DMS114 treated with DMSO at 0.1 percent for 48 hours (cell line): ENCODE data around the gene ZNF511.

Experiments used
- DNase-seq: peaks from one replicate; lab custom pipeline; 2025; ENCODE audit not compliant: unreplicated experiment; lab: John Stamatoyannopoulos, UW

Gene ZNF511

DNA sequence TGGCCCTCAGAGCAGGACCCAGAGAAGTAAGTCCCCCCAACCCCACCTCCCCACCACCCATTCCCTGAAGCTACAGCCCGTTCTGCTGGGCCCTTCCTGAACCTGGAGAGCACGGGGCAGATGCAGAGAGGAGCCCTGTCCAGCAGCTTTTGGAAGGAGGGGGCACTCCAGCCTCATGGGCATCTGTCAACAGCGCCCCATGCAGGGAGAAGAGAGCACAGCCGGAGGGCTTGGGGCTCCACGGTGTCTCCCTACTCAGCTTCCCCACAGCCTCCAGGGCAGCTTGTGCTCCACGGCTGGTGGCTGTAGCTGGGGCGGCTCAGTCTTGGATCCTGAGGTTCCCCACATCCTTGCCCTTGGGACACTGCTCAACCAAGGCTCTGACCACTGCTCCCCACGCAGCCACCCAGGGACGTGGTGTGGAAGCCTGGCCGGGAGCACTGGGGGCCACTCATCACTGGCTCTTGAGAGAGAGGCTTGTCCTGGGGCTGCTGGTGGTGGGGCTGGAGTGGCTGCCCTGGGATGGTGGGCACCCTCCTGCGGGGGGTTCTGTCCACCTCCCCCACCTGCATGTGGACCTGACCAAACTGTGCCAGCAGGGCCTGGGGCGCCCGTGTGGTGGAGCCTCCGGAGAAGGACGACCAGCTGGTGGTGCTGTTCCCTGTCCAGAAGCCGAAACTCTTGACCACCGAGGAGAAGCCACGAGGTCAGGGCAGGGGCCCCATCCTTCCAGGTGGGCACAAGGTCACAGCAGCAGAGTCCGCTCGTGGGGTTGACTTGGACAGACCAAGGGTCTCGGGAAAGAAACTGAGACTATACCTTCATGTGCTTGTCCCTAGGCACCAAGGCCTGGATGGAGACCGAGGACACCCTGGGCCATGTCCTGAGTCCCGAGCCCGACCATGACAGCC lies 42.9 kb downstream of the ZNF511 start:
- DNase-seq = no peak

GRCh38 chr10:133353202-133353959 lies 44.7 kb downstream of the ZNF511 start:
- no peak for DNase-seq

GRCh38 chr10:133353988-133354605 lies 45.4 kb downstream of the ZNF511 start:
- DNase-seq = no peak

- DNase-seq = no peak
Observed at GRCh38 chr10:133354672-133355240, 46.0 kb downstream of the ZNF511 start.

DNA sequence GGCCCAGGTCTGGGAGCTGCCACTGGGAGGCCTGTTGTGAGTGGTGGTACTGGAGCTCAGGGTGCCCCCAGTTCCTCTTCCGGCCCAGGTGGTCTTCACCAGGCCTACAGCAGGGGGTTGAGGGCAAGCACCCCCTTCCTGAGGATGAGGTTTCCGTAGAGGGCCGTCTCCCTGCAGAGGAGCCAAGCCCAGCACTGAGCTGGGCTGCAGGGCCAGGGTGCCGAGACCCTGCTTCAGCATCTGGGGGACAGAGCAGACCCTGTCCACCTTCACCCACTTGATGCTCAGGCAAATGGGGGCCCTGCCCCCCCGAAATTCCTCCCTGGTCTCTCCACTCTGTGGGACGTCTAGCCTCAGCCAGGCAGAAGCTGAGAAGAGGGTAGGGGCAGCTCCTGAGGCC lies 46.6 kb downstream of the ZNF511 start:
- no peak for DNase-seq

DNA sequence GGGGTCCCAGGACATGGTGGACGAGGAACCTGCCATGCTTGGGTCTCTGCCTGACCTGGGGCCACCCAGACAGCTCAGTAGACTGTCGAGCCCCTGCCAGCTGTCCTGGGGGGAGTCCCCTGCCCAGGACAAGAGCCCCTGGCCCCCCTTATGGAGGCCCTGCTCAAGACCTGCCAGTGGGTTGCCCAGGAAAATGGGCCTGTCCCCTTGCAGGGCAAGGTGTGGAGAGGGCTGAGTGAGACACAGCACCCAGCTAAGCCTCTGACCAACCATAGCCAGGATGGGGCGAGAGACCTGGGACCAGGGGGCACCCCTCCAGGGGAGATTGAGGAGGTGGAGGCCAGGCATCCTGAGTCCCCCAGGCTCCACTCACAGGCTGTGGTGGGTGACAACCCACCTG lies 47.3 kb downstream of the ZNF511 start:
- DNase-seq = no peak

- no peak for DNase-seq
Observed at GRCh38 chr10:133356549-133357284, 48.0 kb downstream of the ZNF511 start.

- no peak for DNase-seq
Observed at GRCh38 chr10:133357285-133358161, 48.8 kb downstream of the ZNF511 start, which contains the start of gene FUOM. Gene FUOM, minus strand, starts transcription at chr10:133358019. Its CDS starts 12 bp downstream, at chr10:133358007.

DNA sequence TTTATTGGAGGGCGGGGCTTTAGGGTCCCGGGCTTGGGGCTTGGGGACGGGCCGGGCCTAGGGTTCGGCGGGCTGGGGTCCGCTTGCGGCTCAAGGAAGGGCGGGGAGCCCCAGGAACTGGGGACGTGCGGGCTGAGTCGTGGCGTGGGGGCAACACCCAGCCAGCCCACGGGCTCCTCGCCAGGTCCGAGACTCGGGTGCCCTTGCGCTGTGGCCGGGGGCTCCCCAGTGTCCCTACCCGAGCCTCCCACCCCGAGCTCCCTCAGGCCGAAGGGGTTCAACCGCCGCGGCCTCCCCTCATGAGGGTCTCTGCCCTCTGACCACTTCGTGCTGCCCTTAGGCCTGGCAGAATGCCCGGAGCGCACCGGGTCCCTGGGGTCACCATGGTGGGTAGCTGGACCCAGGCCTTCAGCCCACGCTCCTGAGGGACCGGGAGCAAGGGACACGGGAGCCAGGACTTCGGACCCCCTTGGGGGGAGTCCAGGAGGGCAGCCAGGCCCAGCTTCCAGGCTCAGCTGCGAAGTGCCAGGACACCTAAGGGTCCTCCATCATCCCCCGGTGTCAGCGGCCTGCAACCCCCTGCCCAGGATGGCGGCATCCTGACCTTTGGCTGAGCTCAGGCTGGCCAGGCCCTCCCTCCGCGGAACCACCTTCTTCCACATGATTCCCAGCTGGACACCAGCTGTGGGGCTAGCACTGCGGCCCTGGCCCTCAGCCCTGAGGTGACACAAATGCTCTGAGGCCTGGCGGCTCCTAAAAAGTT lies 49.6 kb downstream of the ZNF511 start:
- DNase-seq = no peak

GRCh38 chr10:133358925-133359310 lies 50.2 kb downstream of the ZNF511 start:
- DNase-seq = no peak

- DNase-seq = no peak
Observed at GRCh38 chr10:133359554-133359971, 50.8 kb downstream of the ZNF511 start.

- DNase-seq = no peak
Observed at GRCh38 chr10:133359972-133360610, 51.4 kb downstream of the ZNF511 start.

DNA sequence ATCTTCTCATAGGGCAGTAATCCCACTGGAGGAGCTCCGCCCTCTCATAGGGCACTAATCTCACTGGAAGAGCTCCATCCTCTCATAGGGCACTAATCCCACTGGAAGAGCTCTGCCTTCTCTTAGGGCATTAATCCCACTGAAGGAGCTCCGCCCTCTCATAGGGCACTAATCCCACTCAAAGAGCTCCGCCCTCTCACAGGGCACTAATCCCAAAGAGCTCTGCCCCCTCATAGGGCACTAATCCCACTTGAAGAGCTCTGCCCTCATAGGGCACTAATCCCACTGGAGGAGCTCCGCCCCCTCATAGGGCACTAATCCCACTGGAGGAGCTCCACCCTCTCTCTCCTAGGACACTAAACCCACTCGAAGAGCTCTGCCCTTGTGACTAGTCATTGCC lies 52.5 kb downstream of the ZNF511 start:
- DNase-seq = no peak

DNA sequence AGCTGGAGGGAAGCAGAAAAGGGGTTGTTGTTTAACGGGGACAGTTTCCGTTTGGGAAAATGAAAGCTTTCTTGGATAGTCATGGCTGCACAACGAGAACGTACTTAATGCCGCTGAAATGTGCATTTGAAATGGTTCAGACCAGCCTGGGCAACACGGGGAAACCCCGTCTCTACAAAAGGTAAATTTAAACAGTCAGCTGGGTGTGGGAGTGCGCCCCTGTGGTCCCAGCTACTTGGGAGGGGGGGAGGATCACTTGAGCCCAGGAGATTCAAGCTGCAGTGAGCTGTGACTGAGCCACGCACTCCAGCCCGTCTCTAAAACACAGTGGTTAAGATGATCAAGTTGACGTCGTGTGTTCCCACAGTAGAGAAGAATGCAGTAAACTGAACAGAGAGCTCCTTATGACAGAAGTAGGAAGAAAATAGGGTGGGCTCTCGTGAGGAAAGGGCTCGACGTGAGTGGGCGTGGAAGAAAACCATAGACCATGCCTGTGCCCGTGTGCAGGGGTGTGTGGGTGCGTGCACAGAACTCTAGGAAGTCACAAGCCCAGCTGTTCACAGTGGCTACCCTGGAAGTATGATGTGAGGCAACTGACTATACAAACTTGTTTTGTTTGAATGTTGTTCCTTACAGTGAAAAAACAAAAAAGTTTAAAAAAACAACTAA lies 53.2 kb downstream of the ZNF511 start:
- no peak for DNase-seq
